Right lobe of liver (tissue), 6 donors: Measurements from ENCODE around the gene PAXX. TPM values are rescaled to one million over a fixed set of nuclear protein-coding genes. Genes with fewer than 3 reads are reported as not detected.

Experiments
- ATAC-seq, 4 donors: fragments of 200-7000 bp; cut with Tn5 transposase; one replicate each; pipeline ENCODE4 v1.9.1; 2020; ENCODE audit warnings: mild to moderate bottlenecking in 4 of 4, moderate library complexity in 4 of 4
- DNase-seq, 3 donors: peaks; one replicate each; pipeline ENCODE4 v3.0.0-alpha.2; 2020
- H3K27ac ChIP-seq, 3 donors: fragments of 200-600 bp; one replicate each; pipeline ENCODE4 v1.8.0; 2022
- H3K27me3 ChIP-seq, 2 donors: fragments of 200-600 bp; one replicate each; pipeline ENCODE4 v1.8.0; 2022
- H3K36me3 ChIP-seq, 4 donors: fragments of 200-600 bp; sonication (generic) in 1 of 4; one replicate each; pipeline versions ENCODE4 v1.5.1 to v1.8.0; 2017 to 2022; ENCODE audit warnings: control low read depth in 1 of 4
- H3K4me1 ChIP-seq, 4 donors: fragments of 200-600 bp; sonication (generic) in 1 of 4; one replicate each; pipeline versions ENCODE4 v1.5.1 to v1.8.0; 2017 to 2022; ENCODE audit warnings: control low read depth in 1 of 4
- H3K4me3 ChIP-seq, 3 donors: fragments of 200-600 bp; one replicate each; pipeline ENCODE4 v1.8.0; 2022
- H3K9me3 ChIP-seq, 4 donors: fragments of 200-600 bp; sonication (generic) in 1 of 4; one replicate each; pipeline versions ENCODE4 v1.5.1 to v1.8.0; 2017 to 2022; ENCODE audit warnings: control low read depth in 1 of 4
- POLR2A ChIP-seq: fragments of 450-650 bp; IDR thresholded peaks from one replicate; pipeline ENCODE4 v1.6.1; 2017; ENCODE audit warnings: antibody characterized with exemption, mild to moderate bottlenecking
- WGBS: methylation state at CpG from one replicate; pipeline ENCODE4 v1.1.6; 2018; ENCODE audit warnings: low coverage, low lambda C conversion rate; ENCODE audit not compliant: insufficient coverage; ENCODE audit errors: missing lambda C conversion rate; 5-methylcytosine and 5-hydroxymethylcytosine counted together
- intact Hi-C, 2 donors: fragments of 100-400 bp; cut with DNase I; formaldehyde crosslinking; loops; one replicate each; pipeline versions ENCODE4 v1.11.2 to v1.14.1; 2022
- total RNA-seq, 6 experiments: library from RNA; depleted of rRNA in 2 of 6; stranded (reverse); fragments of >200 nt in 2 of 6; fragmentation: NEBNext Ultra II Directional in 3 of 6; extraction: Animal tissue kit (Norgen Biotek cat#: 25700) in 3 of 6; gene quantifications; one replicate each; pipeline versions ENCODE4 v1.1.0 to v1.2.4, GENCODE V29; 2016 to 2023
- TF ChIP-seq, protein P1 (sequence below), 4 donors: fragments of 200-600 bp in 3 of 4; fragments of 450-650 bp in 1 of 4; IDR thresholded peaks; one replicate each; pipeline versions ENCODE4 v1.5.1 to v1.8.0; 2016 to 2022; ENCODE audit warnings: antibody characterized with exemption in 4 of 4, mild to moderate bottlenecking in 2 of 4
- donor health status: DM: no; HTN: yes; CAD: no.
- donor health status: DM: no; HTN: no; CAD: no.
- donor health status: DM: no; HTN: no; CAD: no.
- donor health status: DM: no; HTN: yes; CAD: no.
- donor health status: DM: no; HTN: yes; CAD: no.

Gene PAXX
- total RNA-seq, 6 experiments from 2014 or later = 13.8 to 34.5 (median 23.3) TPM

DNA sequence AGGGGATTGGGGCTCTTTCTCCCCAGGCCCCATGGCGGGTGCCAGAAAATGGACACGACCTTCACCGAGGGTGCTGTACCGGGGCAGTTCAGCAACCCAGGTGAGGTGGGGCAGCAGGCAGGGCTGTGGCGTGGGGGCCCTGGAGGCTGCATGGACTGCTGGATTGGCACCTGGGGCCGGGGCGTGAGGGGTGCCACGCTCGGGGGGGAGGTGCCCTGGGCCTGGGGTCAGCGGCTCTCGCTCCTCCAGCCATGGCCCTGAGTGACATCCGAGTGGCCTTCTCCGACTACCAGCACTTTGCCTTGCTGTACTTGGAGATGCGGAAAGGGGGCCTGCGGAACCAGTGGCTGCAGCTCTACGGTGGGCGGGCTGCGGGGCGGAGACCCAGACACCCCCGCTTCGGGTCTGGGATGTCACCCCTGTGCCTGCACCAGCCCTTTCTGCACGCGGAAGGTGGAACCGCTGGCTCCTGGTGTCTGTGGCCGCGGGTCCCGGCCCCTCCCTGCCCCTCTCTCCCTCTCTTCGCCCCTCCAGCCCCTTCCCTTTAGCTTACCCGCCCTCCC lies 7.7 kb upstream of the PAXX start:
- Histone ChIP-seq H3K4me3 (no peak overlapping the region), H3K36me3 (no peaks in the 10 kb centered on the region), H3K27me3 (no peaks in the 10 kb centered on the region), H3K27ac (no peak overlapping the region), H3K4me1 (no peaks in the 10 kb centered on the region), H3K9me3 (no peaks in the 10 kb centered on the region)
- ATAC-seq (no peak), DNase-seq (no peak)
- intact Hi-C loops = no loop called here
- TF ChIP-seq, protein P1, sequence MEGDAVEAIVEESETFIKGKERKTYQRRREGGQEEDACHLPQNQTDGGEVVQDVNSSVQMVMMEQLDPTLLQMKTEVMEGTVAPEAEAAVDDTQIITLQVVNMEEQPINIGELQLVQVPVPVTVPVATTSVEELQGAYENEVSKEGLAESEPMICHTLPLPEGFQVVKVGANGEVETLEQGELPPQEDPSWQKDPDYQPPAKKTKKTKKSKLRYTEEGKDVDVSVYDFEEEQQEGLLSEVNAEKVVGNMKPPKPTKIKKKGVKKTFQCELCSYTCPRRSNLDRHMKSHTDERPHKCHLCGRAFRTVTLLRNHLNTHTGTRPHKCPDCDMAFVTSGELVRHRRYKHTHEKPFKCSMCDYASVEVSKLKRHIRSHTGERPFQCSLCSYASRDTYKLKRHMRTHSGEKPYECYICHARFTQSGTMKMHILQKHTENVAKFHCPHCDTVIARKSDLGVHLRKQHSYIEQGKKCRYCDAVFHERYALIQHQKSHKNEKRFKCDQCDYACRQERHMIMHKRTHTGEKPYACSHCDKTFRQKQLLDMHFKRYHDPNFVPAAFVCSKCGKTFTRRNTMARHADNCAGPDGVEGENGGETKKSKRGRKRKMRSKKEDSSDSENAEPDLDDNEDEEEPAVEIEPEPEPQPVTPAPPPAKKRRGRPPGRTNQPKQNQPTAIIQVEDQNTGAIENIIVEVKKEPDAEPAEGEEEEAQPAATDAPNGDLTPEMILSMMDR (IDR thresholded peaks at IDR 0.05) = no peak
- TF ChIP-seq POLR2A = no peak
- WGBS = 44% methylated on average over 17 of the region's 29 CpGs

DNA sequence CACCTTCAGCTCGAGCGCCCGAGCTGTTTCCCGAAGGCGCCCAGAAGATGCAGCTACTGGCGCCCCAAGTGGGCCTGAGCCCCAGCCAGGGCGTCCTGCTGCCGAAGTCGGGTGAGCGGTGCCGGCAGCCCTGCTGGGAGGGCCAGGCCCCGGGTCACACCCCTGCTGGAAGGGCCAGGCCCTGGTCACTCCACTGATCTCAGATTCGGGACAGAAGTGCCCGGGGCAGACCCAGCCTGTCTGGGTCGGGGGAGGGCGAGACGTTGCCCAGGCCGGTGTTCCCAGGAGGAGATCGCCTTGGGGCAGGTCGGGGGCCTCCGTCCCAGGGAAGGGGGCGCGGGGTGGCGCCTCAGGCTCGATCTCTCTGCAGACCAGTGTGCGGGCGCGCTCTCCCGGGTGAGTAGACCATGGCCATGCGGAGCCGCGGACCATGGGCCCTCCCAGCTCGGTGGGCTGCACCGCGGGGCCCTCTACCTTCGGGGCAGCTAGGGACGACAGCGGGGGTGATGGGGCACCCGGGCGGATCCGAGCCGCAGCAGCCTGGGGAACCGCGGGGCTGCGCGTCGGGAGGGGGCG lies 7.1 kb upstream of the PAXX start:
- ATAC-seq = no peak
- Histone ChIP-seq H3K27me3 (no peaks in the 10 kb centered on the region), H3K4me1 (no peaks in the 10 kb centered on the region), H3K36me3 (no peaks in the 10 kb centered on the region), H3K4me3 (no peak overlapping the region), H3K9me3 (no peaks in the 10 kb centered on the region), H3K27ac (no peak overlapping the region)
- DNase-seq = no peak
- no peak for TF ChIP-seq POLR2A
- TF ChIP-seq, protein P1 (IDR thresholded peaks at IDR 0.05) = no peak
- intact Hi-C loops = no loop called here
- WGBS = 26% methylated on average over 12 of the region's 48 CpGs

DNA sequence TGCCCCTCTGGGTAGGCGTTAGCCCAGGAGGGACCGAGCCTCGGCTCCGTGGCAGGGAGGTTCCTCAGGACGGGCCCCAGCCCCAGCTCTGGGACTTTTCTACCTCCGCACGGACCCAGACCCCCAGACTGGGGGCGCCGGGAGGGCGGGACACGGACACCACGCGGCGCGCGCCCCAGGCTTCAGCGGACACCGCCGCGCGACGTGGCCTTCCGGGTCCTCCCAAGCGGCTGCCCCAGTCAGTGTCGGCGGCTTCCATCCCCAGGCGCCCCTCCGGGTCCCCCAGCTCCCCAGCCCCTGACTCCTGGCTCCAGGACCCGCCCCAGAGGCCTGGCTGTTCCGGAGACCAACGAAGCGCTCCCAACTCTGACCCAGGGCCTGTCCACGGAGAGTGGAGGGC lies 6.4 kb upstream of the PAXX start:
- Histone ChIP-seq H3K4me3 (no peak overlapping the region), H3K36me3 (no peaks in the 10 kb centered on the region), H3K9me3 (no peaks in the 10 kb centered on the region), H3K27me3 (no peaks in the 10 kb centered on the region), H3K27ac (no peak overlapping the region), H3K4me1 (no peaks in the 10 kb centered on the region)
- ATAC-seq (no peak), DNase-seq (no peak)
- intact Hi-C loops = no loop called here
- WGBS = 35% methylated on average over 22 of the region's 33 CpGs
- TF ChIP-seq, protein P1 (IDR thresholded peaks at IDR 0.05) = no peak
- no peak for TF ChIP-seq POLR2A

DNA sequence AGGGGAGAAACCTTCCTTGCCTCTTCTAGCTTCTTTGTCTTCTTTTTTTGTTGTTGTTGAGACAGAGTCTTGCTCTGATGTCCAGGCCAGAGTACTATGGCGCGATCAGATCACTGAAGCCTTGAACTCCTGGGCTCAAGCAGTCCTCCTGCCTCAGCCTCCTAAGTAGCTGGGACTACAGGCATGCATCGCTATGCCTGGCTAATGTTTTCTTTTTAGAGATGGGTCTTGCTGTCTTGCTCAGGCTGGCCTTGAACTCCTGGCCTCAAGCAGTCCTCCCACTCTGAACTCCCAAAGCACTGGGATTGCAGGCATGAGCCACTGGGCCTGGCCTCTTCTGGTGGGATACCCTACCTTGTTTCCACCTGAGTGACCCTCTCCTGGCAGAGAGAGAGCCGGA lies 3.4 kb upstream of the PAXX start:
- WGBS = 100% methylated on average over 1 of the region's 4 CpGs
- Histone ChIP-seq H3K27me3 (no peaks in the 10 kb centered on the region), H3K4me3 (no peak overlapping the region), H3K9me3 (no peaks in the 10 kb centered on the region), H3K36me3 (no peaks in the 10 kb centered on the region), H3K27ac (no peak overlapping the region), H3K4me1 (peaks cover 0 to 7% (median 3%) of the 10 kb centered on the region in 4 donors)
- no peak for TF ChIP-seq POLR2A
- TF ChIP-seq, protein P1 (IDR thresholded peaks at IDR 0.05) = no peak
- ATAC-seq (no peak), DNase-seq (no peak)
- intact Hi-C loops = no loop called here
